K562 (cell line): ENCODE data around the gene SLC25A26. TPM values are rescaled to one million over a fixed set of nuclear protein-coding genes. Genes with fewer than 3 reads are reported as not detected.

Experiments
- ARID1B ChIP-seq: fragments of 450-650 bp; IDR thresholded peaks from 2 replicates; pipeline ENCODE4 v1.6.1; 2016; ENCODE audit warnings: antibody characterized with exemption, mild to moderate bottlenecking, inconsistent platforms
- DPF2 ChIP-seq: fragments of 450-650 bp; IDR thresholded peaks from 2 replicates; pipeline ENCODE4 v1.6.1; 2016
- EGR1 ChIP-seq: fragments of 450-650 bp; conservative IDR thresholded peaks from 2 replicates; pipeline ENCODE4 v1.6.1; 2017; ENCODE audit warnings: mild to moderate bottlenecking
- EHMT2 ChIP-seq: fragments of 450-650 bp; IDR thresholded peaks from 2 replicates; pipeline ENCODE4 v1.6.1; 2018; ENCODE audit warnings: antibody characterized with exemption
- ERF ChIP-seq: fragments of 450-650 bp; formaldehyde crosslinking; IDR thresholded peaks from 2 replicates; pipeline ENCODE4 v1.4.0; 2020; ENCODE audit warnings: mild to moderate bottlenecking, mixed read lengths
- HLTF ChIP-seq: fragments of 450-650 bp; IDR thresholded peaks from 2 replicates; pipeline ENCODE4 v1.6.1; 2016
- MYC ChIP-seq, 2 experiments: fragments of 250-450 bp in 1 of 2; sonication (Bioruptor Pico) in 1 of 2; IDR thresholded peaks; 2 replicates each; pipeline versions ENCODE4 v1.5.1 to v1.6.1; 2012 to 2021; ENCODE audit warnings: low read depth in 2 of 2, borderline replicate concordance in 1 of 2, improper control_type of control experiment in 1 of 2, low read length in 1 of 2, mild to moderate bottlenecking in 1 of 2, moderate library complexity in 1 of 2
- RHOXF2B ChIP-seq: fragments of 250-450 bp; sonication (Bioruptor Pico); conservative IDR thresholded peaks from 2 replicates; pipeline ENCODE4 v1.5.1; 2021
- RNF219 ChIP-seq: fragments of 250-450 bp; sonication (Bioruptor Pico); IDR thresholded peaks from 2 replicates; pipeline ENCODE4 v1.5.0; 2022; ENCODE audit warnings: mild to moderate bottlenecking
- SMARCE1 ChIP-seq: fragments of 450-650 bp; IDR thresholded peaks from 2 replicates; pipeline ENCODE4 v1.7.1; 2016; ENCODE audit warnings: mild to moderate bottlenecking
- SP1 ChIP-seq: sonication (generic); formaldehyde crosslinking; IDR thresholded peaks from 2 replicates; pipeline ENCODE4 v1.8.1; 2022; ENCODE audit warnings: mild to moderate bottlenecking, missing genetic modification reagents
- TEAD1 ChIP-seq, 2 experiments: fragments of 450-650 bp in 1 of 2; sonication (generic) in 1 of 2; formaldehyde crosslinking; IDR thresholded peaks; 2 replicates each; pipeline versions ENCODE4 v1.4.0 to v1.8.0; 2020 to 2022; ENCODE audit warnings: mild to moderate bottlenecking in 2 of 2, missing genetic modification reagents in 1 of 2
- TEAD4 ChIP-seq, 2 experiments: sonication (generic) in 1 of 2; formaldehyde crosslinking in 1 of 2; IDR thresholded peaks; 2 replicates each; pipeline versions ENCODE4 v1.6.1 to v1.8.0; 2012 to 2022; ENCODE audit warnings: borderline replicate concordance in 1 of 2, inconsistent platforms in 1 of 2, low read length in 1 of 2, mild to moderate bottlenecking in 1 of 2, missing genetic modification reagents in 1 of 2
- polyA plus RNA-seq, 8 experiments: library from polyadenylated mRNA; depleted of rRNA in 4 of 8; stranded (reverse) in 5 of 8; unstranded in 3 of 8; fragments of >200 nt; fragmentation: Nextera tagmentation in 2 of 8; fragmentation: Illumina TruSeq in 1 of 8; extraction: Ambion mirVana in 2 of 8; extraction: Trizol in 1 of 8; gene quantifications; 2 replicates each; pipeline versions ENCODE4 v1.2.1 to v1.2.3, GENCODE V29; 2011 to 2014; ENCODE audit warnings: inconsistent platforms in 1 of 8, missing spikeins in 1 of 8
- total RNA-seq, 7 experiments: library from RNA; depleted of rRNA in 6 of 7; stranded (reverse); fragments of >200 nt in 6 of 7; fragmentation: Illumina TruSeq in 2 of 7; extraction: Trizol in 2 of 7; gene quantifications; 2 replicates each; pipeline versions ENCODE4 v1.2.1 to v1.2.3, GENCODE V29; 2011 to 2021; ENCODE audit warnings: low replicate concordance in 1 of 7
- TF ChIP-seq, protein P1 (sequence below): fragments of 200-800 bp; sonication (Bioruptor generic); IDR thresholded peaks from 2 replicates; pipeline ENCODE4 v1.6.1; 2016; ENCODE audit warnings: missing genetic modification characterization, missing compliant biosample characterization

Gene SLC25A26
- total and polyA plus RNA-seq, 9 of the 15 experiments (the other 6 are each of a cell fraction or from before 2014, with no cell fraction given): 7.2 to 29.1 (median 12.6) TPM

DNA sequence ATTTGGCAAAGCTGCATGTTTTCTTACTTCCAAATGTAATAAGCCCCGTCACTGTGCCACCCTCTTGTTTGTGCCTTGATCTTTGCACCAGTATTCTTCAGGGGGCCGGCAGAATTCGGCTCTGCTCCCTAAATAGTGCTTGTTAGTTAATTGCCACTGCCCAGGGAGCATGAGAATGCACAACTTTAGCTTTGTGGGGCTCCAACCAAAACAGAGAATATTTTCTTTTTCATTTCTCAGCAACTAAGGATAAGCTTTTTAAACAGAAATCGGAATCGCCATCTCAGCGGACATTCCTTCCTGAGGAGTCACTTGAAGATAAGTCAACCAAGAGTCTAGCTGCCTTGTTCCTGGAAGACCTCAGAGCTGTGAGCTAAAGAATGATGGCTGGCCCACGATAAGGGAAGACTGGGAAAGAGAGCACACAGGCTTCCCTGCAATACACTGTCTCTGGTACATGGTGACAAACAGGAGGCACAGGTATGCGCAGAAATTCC is 174.0 kb downstream of the SLC25A26 start (continued):
- TF ChIP-seq MYC (IDR thresholded peaks at IDR 0.05; ENCODE audit: low read depth, low read length): no peak
- TF ChIP-seq MYC (CRISPR knock-in tag; IDR thresholded peaks at IDR 0.05; ENCODE audit: borderline replicate concordance, low read depth): no peak
- TF ChIP-seq, protein P1, sequence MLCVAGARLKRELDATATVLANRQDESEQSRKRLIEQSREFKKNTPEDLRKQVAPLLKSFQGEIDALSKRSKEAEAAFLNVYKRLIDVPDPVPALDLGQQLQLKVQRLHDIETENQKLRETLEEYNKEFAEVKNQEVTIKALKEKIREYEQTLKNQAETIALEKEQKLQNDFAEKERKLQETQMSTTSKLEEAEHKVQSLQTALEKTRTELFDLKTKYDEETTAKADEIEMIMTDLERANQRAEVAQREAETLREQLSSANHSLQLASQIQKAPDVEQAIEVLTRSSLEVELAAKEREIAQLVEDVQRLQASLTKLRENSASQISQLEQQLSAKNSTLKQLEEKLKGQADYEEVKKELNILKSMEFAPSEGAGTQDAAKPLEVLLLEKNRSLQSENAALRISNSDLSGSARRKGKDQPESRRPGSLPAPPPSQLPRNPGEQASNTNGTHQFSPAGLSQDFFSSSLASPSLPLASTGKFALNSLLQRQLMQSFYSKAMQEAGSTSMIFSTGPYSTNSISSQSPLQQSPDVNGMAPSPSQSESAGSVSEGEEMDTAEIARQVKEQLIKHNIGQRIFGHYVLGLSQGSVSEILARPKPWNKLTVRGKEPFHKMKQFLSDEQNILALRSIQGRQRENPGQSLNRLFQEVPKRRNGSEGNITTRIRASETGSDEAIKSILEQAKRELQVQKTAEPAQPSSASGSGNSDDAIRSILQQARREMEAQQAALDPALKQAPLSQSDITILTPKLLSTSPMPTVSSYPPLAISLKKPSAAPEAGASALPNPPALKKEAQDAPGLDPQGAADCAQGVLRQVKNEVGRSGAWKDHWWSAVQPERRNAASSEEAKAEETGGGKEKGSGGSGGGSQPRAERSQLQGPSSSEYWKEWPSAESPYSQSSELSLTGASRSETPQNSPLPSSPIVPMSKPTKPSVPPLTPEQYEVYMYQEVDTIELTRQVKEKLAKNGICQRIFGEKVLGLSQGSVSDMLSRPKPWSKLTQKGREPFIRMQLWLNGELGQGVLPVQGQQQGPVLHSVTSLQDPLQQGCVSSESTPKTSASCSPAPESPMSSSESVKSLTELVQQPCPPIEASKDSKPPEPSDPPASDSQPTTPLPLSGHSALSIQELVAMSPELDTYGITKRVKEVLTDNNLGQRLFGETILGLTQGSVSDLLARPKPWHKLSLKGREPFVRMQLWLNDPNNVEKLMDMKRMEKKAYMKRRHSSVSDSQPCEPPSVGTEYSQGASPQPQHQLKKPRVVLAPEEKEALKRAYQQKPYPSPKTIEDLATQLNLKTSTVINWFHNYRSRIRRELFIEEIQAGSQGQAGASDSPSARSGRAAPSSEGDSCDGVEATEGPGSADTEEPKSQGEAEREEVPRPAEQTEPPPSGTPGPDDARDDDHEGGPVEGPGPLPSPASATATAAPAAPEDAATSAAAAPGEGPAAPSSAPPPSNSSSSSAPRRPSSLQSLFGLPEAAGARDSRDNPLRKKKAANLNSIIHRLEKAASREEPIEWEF (CRISPR knock-in tag): no peak
- no peak for TF ChIP-seq RHOXF2B
- peak; percentile 69 for TF ChIP-seq ARID1B
- peak; percentile 52; the same call in 1 of the 2 replicates for TF ChIP-seq DPF2
- no peak for TF ChIP-seq EGR1
- TF ChIP-seq SP1: no peak
- peak; percentile 66; the same call in 1 of the 2 replicates for TF ChIP-seq TEAD4 (IDR thresholded peaks at IDR 0.05; ENCODE audit: low read length)
- TF ChIP-seq TEAD4 (CRISPR knock-in tag; IDR thresholded peaks at IDR 0.05; ENCODE audit: borderline replicate concordance): no peak
- 0 out of 4 replicates have a peak, but pooled peaks of 1 of the 2 experiments have one; percentile 46 for TF ChIP-seq TEAD1 (CRISPR knock-in tag; IDR thresholded peaks at IDR 0.05)
- TF ChIP-seq SMARCE1: 0 out of 2 replicates have a peak, but pooled peaks have one; percentile 19
- TF ChIP-seq ERF: no peak
- TF ChIP-seq HLTF: no peak
- TF ChIP-seq EHMT2: peak; percentile 81
- TF ChIP-seq RNF219 (CRISPR knock-in tag): no peak
